HEK293T (cell line): ENCODE results near the gene TNFAIP8L2.

ENCODE experiments used
- BHLHE40 ChIP-seq: fragments of 450-650 bp; IDR thresholded peaks from 2 replicates; pipeline ENCODE4 v1.6.1; 2016; ENCODE audit warnings: mild to moderate bottlenecking, moderate library complexity, borderline replicate concordance
- CTBP1 ChIP-seq: fragments of 450-650 bp; IDR thresholded peaks from 2 replicates; pipeline ENCODE4 v1.6.1; 2016; ENCODE audit warnings: borderline replicate concordance
- ELF4 ChIP-seq: fragments of 450-650 bp; IDR thresholded peaks from 2 replicates; pipeline ENCODE4 v1.6.1; 2017; ENCODE audit warnings: antibody characterized with exemption
- FOXM1 ChIP-seq: fragments of 450-650 bp; IDR thresholded peaks from 2 replicates; pipeline ENCODE4 v1.6.1; 2017; ENCODE audit warnings: mild to moderate bottlenecking, borderline replicate concordance
- HDGF ChIP-seq: fragments of 450-650 bp; IDR thresholded peaks from 2 replicates; pipeline ENCODE4 v1.6.1; 2017; ENCODE audit warnings: antibody characterized with exemption, borderline replicate concordance
- NFRKB ChIP-seq: fragments of 450-650 bp; IDR thresholded peaks from 2 replicates; pipeline ENCODE4 v1.6.1; 2016; ENCODE audit warnings: mild to moderate bottlenecking, moderate library complexity
- SUZ12 ChIP-seq: fragments of 450-650 bp; IDR thresholded peaks from 2 replicates; pipeline ENCODE4 v1.6.1; 2016; ENCODE audit warnings: mild to moderate bottlenecking
- ZNF384 ChIP-seq: fragments of 450-650 bp; IDR thresholded peaks from 2 replicates; pipeline ENCODE4 v1.6.1; 2016

- TF ChIP-seq SUZ12 (no peak), ZNF384 (no peak), FOXM1 (no peak), BHLHE40 (no peak), NFRKB (no peak), CTBP1 (no peak), ELF4 (no peak), HDGF (no peak)
Observed at GRCh38 chr1:151133018-151133806, 23.2 kb upstream of the TNFAIP8L2 start.
